Stomach smooth muscle (tissue), 2 donors: ENCODE results near the gene PMS1.

ENCODE experiments used
- H3K27ac ChIP-seq: one replicate; pipeline ENCODE4 v1.7.0; 2013; ENCODE audit warnings: mild to moderate bottlenecking, low read length, inconsistent platforms
- H3K27me3 ChIP-seq, 2 donors: one replicate each; pipeline ENCODE4 v1.7.0; 2013; ENCODE audit warnings: low read length in 2 of 2; ENCODE audit not compliant: insufficient read depth in 2 of 2, control insufficient read depth in 1 of 2
- H3K36me3 ChIP-seq, 2 donors: one replicate each; pipeline ENCODE4 v1.7.0; 2013; ENCODE audit warnings: low read length in 2 of 2; ENCODE audit not compliant: control insufficient read depth in 2 of 2, insufficient read depth in 2 of 2
- H3K4me1 ChIP-seq: one replicate; pipeline ENCODE4 v1.7.0; 2013; ENCODE audit warnings: low read length; ENCODE audit not compliant: control insufficient read depth, insufficient read depth
- H3K4me3 ChIP-seq, 2 donors: one replicate each; pipeline ENCODE4 v1.7.0; 2013; ENCODE audit warnings: low read length in 2 of 2
- H3K9ac ChIP-seq, 2 donors: one replicate each; pipeline ENCODE4 v1.7.0; 2013; ENCODE audit warnings: low read length in 2 of 2, mild to moderate bottlenecking in 1 of 2
- H3K9me3 ChIP-seq, 2 donors: one replicate each; pipeline ENCODE4 v1.7.0; 2013; ENCODE audit warnings: low read length in 2 of 2; ENCODE audit not compliant: control insufficient read depth in 2 of 2
- donor health status: healthy.
- donor health status: Pancreatic carcinoma.

The PMS1 gene

GRCh38 chr2:189782221-189782671, 2.0 kb upstream of the PMS1 start:
- Histone ChIP-seq H3K36me3 (peaks cover 5 to 22% of the 10 kb centered on the region in 2 donors), H3K4me3 (peak overlapping the region in 1 of 2 donors; percentile 43), H3K27me3 (no peaks in the 10 kb centered on the region), H3K4me1 (peaks cover 7% of the 10 kb centered on the region), H3K9me3 (no peaks in the 10 kb centered on the region), H3K9ac (no peak overlapping the region), H3K27ac (no peak overlapping the region)

- Histone ChIP-seq H3K9ac (peak overlapping the region; percentile 86 to 91), H3K9me3 (no peaks in the 10 kb centered on the region), H3K27ac (peak overlapping the region; percentile 83), H3K27me3 (no peaks in the 10 kb centered on the region), H3K4me3 (peak overlapping the region; percentile 68 to 91), H3K4me1 (peaks cover 7% of the 10 kb centered on the region), H3K36me3 (peaks cover 5 to 18% of the 10 kb centered on the region in 2 donors)
Observed at GRCh38 chr2:189783451-189783926, 761 bp upstream of the PMS1 start.

GRCh38 chr2:189791338-189792042, 7.2 kb downstream of the PMS1 start:
- Histone ChIP-seq H3K9ac (no peak overlapping the region), H3K4me3 (no peak overlapping the region), H3K9me3 (no peaks in the 10 kb centered on the region), H3K27ac (no peak overlapping the region), H3K27me3 (no peaks in the 10 kb centered on the region), H3K4me1 (no peaks in the 10 kb centered on the region), H3K36me3 (peaks cover 3 to 4% of the 10 kb centered on the region in 2 donors)

DNA sequence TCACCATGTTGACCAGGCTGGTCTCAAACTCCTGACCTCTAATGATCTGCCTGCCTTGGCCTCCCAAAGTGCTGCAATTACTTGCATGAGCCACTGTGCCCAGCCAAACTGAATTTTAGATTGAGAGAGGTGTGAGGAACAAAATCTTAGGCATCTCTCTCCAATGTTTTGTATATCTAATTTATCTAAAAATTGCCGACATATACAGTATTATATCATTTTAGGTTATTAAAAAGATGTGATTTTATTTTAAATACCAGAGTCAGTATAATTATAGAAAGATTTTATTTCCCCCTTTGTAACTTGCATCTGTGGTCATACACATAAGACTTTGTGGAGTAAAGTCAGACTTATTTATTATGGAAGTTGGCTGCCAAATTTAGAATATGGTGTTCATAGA, 10.1 kb downstream of the PMS1 start:
- H3K4me3 ChIP-seq = no peak overlapping the region
- H3K9ac ChIP-seq = no peak overlapping the region
- no peak overlapping the region for H3K27ac ChIP-seq
- no peaks in the 10 kb centered on the region for H3K4me1 ChIP-seq
- no peaks in the 10 kb centered on the region for H3K9me3 ChIP-seq
- H3K27me3 ChIP-seq = no peaks in the 10 kb centered on the region
- peaks cover 3 to 5% of the 10 kb centered on the region in 2 donors for H3K36me3 ChIP-seq

- Histone ChIP-seq H3K27ac (no peak overlapping the region), H3K27me3 (no peaks in the 10 kb centered on the region), H3K9ac (no peak overlapping the region), H3K4me1 (no peaks in the 10 kb centered on the region), H3K36me3 (peaks cover 3 to 5% of the 10 kb centered on the region in 2 donors), H3K4me3 (no peak overlapping the region), H3K9me3 (no peaks in the 10 kb centered on the region)
Observed at GRCh38 chr2:189797902-189798301, 13.7 kb downstream of the PMS1 start.

DNA sequence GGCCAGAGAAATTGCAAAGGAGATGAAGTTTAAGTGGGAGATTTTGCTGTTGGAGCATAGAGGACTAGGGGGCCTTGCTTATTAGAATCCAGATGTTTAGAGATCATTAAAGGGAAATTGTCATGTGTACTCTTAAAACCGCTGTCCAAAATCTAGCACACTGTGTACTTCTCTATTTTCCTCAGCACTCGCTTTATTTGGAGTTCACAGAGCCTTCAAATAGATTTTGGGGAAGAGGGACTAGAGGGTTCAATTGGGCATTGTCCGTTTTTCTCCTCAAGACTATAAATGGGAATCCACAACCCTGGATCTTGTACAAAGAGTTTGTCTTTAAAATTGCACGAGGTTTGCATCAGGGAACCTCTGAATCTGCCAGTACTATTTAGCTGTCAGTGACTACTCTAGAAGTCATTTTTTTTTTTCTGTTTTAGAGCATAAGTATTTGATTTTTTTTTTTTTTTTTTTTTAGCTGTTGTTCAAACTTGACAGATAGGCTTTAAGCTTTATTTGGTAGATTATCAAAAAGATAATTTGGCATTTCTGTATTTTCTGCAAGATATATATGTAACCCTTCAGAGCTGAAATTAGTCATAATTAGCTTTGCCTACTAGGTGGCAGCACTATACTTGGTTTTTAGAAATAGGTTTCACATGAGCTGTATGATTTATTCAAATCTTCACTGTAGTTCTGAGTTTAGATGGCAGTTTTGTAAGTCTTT, 14.2 kb downstream of the PMS1 start:
- Histone ChIP-seq H3K9me3 (no peaks in the 10 kb centered on the region), H3K27me3 (no peaks in the 10 kb centered on the region), H3K36me3 (peaks cover 0 to 5% of the 10 kb centered on the region in 2 donors), H3K4me1 (no peaks in the 10 kb centered on the region), H3K27ac (no peak overlapping the region), H3K4me3 (no peak overlapping the region), H3K9ac (no peak overlapping the region)

DNA sequence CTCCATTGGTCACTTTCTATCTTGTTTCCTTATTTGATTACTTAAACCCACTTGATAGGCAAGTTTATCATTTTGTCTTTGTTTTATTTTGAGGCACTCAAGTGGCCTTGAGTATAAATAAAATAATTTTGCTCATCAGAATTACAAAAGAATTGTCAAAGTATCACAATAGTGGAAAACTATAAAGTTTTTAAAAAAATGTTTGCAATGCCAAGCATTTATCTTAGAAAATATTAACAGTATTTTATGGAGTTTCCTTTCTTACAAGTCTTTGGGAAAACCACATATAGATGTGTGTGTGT, 14.7 kb downstream of the PMS1 start:
- no peak overlapping the region for H3K27ac ChIP-seq
- no peak overlapping the region for H3K4me3 ChIP-seq
- peaks cover 0 to 3% of the 10 kb centered on the region in 2 donors for H3K36me3 ChIP-seq
- no peaks in the 10 kb centered on the region for H3K27me3 ChIP-seq
- no peaks in the 10 kb centered on the region for H3K4me1 ChIP-seq
- H3K9me3 ChIP-seq = no peaks in the 10 kb centered on the region
- no peak overlapping the region for H3K9ac ChIP-seq

DNA sequence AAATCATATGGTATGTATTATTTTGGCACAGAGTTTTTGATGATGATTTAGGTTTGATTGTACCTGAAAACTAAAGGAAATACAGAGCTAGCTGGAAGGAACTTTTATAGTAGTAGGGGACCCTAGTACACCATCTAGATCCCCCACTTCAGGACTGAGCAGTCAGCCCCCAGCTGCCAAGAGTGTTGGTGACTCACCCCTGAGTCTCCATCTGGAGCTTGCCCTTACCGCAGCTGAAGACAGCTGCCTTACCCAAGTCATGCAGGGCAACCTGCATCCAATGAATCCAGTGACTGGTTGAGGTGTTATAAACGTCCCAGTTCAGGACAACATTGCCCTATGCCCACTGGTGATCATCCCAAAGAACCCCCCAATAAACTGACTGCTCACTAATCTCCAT, 15.3 kb downstream of the PMS1 start:
- Histone ChIP-seq H3K27ac (no peak overlapping the region), H3K4me3 (no peak overlapping the region), H3K9me3 (no peaks in the 10 kb centered on the region), H3K4me1 (no peaks in the 10 kb centered on the region), H3K36me3 (peaks cover 0 to 3% of the 10 kb centered on the region in 2 donors), H3K9ac (no peak overlapping the region), H3K27me3 (no peaks in the 10 kb centered on the region)

DNA sequence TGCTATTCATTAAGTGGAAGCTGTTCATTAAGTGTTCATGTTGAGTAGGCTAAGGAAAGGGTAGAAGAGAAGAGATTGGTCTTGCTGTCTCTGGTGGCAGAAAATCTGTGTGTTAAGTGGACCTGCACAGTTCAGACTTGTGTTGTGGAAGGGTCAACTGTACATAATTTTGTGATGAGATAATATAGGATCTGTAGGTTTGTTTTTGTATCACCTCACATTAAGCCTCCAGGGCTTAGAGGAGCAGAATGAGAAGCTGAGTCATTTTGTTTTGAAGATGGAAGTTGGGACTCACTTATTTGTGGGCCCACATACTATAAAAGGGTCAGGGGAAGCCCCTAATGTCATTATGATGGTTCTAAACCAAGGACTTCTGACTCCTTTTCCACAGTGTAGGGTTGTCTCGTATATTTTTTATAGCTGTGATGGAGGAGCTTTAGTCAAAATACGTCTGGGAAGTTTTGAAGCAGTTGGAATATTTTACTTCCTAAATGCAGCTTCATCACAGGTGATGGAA, 18.2 kb downstream of the PMS1 start:
- Histone ChIP-seq H3K9me3 (no peaks in the 10 kb centered on the region), H3K9ac (no peak overlapping the region), H3K27ac (no peak overlapping the region), H3K4me1 (no peaks in the 10 kb centered on the region), H3K4me3 (no peak overlapping the region), H3K27me3 (no peaks in the 10 kb centered on the region), H3K36me3 (peaks cover 0 to 3% of the 10 kb centered on the region in 2 donors)

- Histone ChIP-seq H3K36me3 (peaks cover 0 to 3% of the 10 kb centered on the region in 2 donors), H3K9me3 (no peaks in the 10 kb centered on the region), H3K9ac (no peak overlapping the region), H3K4me1 (no peaks in the 10 kb centered on the region), H3K4me3 (no peak overlapping the region), H3K27me3 (no peaks in the 10 kb centered on the region), H3K27ac (no peak overlapping the region)
Observed at GRCh38 chr2:189803431-189803830, 19.2 kb downstream of the PMS1 start.
